ENCODE measurements around the gene PPP2R5C.
A peak's percentile ranks its signal among the peaks of the same experiment; 100 is the strongest.

The PPP2R5C gene

GRCh38 chr14:101948666-101949216 is 187.2 kb downstream of the PPP2R5C start:
- no peak for DNase-seq (ENCODE audit: low read depth in 3 of 3)

DNA sequence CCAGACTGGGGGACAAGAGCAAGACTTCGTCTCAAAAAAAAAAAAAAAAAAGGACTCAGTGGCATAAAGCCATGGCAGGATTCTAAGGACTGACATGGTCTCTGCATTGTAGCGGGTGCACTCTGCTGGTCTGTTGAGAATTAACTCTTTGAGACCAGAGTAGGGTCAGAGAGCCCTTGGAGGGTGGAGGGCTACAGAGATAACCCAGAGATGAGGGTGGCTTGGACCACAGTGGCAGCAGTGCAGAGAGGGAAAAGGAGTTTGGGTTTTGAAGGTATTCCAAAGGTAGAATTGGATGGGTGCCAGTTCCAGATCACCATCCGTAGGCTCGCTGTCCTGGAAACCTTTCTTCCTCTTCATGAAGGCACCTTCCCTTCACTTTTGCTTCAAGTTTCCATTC is 188.6 kb downstream of the PPP2R5C start:
- no peak for DNase-seq (ENCODE audit: low read depth in 3 of 3)

DNA sequence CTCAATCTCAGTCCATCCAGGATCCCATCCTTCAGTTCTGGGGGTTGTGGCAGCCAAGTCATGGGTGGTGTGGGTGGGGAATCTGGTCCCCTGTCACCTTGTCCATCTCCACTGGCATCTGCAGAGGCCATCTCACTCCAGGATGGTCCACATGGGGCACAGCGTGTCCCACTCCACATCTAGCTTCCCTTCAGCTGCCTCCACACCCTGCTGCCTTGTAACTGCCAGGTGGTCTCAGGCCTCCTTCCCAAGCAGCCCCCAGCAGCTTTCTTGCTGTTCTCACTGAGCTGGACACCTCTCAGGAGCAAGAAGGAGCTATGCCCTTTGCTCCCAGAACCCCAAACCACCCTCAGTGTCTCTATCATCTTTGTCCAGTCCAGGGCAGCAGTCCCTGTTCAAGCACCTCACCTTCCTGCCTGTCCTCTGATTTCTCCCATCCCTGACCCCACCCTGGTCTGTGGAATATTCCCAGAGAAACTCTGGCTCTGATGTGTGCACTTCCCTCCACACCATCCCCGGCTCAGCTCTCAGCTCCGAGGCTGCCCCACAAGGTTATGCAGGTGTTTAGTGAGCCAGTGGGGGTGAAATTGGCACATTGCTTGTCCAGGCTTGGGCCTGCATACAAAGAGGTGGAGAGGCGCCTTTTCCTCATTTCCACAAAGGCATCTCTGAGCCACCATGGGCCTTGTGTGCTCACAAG is 189.2 kb downstream of the PPP2R5C start:
- no peak for DNase-seq (ENCODE audit: low read depth in 3 of 3)

GRCh38 chr14:101953151-101953550 is 191.6 kb downstream of the PPP2R5C start:
- DNase-seq (ENCODE audit: low read depth in 3 of 3), result no peak

DNA sequence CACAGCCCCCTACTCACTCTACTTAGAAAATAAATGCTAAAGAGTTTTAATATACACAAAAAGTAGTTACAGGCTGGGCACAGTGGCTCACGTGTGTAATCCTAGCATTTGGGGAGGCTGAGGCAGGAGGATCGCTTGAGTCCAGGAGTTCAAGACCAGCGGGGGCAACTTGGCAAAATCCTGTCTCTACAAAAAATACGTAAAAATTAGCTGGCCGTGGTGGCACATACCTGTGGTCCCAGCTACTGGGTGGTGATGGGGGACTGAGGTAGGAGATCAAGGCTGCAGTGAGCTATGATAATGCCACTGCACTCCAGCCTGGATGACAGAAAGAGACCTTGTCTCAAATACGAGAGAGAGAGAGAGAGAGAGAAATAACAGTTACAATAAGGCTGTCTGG is 193.0 kb downstream of the PPP2R5C start:
- DNase-seq (ENCODE audit: low read depth in 3 of 3), result no peak

GRCh38 chr14:101955695-101956161 is 194.2 kb downstream of the PPP2R5C start:
- no peak for DNase-seq (ENCODE audit: low read depth in 3 of 3)

GRCh38 chr14:101956179-101956885 is 194.8 kb downstream of the PPP2R5C start:
- DNase-seq (ENCODE audit: low read depth in 3 of 3), result no peak

GRCh38 chr14:101957406-101958234 is 196.1 kb downstream of the PPP2R5C start:
- no peak for DNase-seq (ENCODE audit: low read depth in 3 of 3)

DNA sequence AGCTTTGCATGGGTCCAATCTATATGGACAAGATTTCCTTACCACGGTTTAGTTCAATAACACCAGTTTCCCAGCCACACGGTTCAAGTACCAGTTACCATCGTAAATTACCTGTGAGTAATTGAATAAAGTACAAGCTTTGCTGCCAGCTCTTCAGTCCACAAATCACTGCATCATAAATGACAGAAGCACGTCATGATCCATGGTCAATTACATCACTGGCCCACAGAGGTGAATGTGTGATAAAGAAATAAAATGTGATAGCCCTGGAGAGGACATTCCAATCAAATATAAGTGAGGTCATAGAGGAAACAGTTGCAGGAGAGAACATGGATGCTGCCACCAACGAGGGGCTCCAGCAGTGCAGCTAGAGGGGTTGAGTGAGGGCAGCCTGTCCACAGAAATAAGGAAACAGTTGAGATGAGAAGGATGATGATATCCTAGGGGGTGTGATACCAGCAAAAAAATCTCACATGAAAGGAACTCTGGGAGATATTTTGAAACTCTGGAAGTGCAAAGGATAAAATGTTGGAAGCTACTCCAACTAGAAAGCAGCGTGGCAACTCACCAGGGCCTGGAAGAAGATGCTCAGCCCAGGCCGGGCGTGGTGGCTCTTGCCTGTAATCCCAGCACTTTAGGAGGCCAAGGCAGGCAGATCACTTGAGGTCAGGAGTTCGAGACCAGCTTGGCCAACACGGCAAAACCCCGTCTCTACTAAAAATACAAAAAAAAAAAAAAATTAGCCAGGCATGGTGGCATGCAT is 197.1 kb downstream of the PPP2R5C start:
- no peak for DNase-seq (ENCODE audit: low read depth in 3 of 3)

GRCh38 chr14:101959277-101959676 is 197.8 kb downstream of the PPP2R5C start:
- no peak for DNase-seq (ENCODE audit: low read depth in 3 of 3)

DNA sequence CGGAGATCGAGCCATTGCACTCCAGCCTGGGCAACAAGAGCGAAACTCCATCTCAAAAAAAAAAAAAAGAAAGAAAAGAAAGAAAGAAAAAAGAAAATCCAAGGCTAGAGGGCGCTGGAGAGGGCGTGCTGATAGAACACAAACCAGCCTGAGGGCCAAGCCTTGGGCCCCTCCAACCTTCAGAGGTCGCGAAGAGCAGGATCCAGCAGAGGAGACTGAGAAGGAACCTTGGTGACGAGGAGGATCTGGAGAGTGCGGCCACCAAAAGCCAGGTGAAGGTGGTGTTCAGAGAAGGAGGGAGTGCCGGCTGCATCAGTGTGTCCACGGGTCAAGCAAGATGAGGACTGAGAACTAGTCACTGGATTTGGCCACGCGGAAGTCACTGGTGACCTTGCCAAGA is 198.7 kb downstream of the PPP2R5C start:
- DNase-seq (ENCODE audit: low read depth in 3 of 3), result no peak

- DNase-seq (ENCODE audit: low read depth in 3 of 3), result peak; percentile 56 to 72 (median 60)
Observed at GRCh38 chr14:101961011-101961721, 199.7 kb downstream of the PPP2R5C start.

DNA sequence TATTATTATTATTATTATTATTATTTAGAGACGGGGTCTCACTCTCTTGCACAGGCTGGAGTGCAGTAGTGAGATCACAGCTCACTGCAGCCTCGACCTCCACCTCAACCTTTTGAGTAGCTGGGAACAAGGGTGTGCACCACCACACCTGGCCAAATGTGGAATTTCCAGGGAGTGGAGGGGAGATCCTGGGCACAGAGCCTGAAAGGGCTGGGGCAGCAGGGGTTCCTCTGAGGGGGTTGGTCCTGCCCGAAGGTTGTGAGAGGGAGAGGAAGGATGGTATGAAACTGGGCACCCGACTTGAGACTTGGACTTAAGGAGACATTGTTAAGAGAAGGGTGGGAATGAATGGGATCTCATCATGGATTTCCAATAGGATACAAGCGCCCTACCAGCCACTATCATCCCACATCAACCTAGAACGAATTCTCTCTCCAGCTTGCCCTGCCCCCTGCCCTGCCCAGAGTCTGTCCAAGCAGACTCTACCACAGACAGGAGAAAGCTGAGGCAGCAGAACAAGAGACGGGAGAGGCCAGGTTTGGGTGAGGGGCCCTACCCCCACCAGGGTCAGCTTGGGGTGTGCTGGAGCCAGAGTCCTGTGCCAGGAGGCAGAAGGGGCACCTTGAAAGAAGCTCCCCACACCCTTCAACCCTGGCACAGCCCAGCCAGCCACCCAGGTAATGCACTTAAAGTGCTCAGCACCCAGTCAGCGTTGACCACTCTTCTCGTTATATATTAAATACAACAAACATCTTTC is 200.4 kb downstream of the PPP2R5C start:
- no peak for DNase-seq (ENCODE audit: low read depth in 3 of 3)

GRCh38 chr14:101962503-101962874 is 201.0 kb downstream of the PPP2R5C start:
- DNase-seq (ENCODE audit: low read depth in 3 of 3), result no peak

- no peak for DNase-seq (ENCODE audit: low read depth in 3 of 3)
Observed at GRCh38 chr14:101963052-101963451, 201.5 kb downstream of the PPP2R5C start.

GRCh38 chr14:101963656-101964296 is 202.3 kb downstream of the PPP2R5C start:
- DNase-seq (ENCODE audit: low read depth in 3 of 3), result no peak

DNA sequence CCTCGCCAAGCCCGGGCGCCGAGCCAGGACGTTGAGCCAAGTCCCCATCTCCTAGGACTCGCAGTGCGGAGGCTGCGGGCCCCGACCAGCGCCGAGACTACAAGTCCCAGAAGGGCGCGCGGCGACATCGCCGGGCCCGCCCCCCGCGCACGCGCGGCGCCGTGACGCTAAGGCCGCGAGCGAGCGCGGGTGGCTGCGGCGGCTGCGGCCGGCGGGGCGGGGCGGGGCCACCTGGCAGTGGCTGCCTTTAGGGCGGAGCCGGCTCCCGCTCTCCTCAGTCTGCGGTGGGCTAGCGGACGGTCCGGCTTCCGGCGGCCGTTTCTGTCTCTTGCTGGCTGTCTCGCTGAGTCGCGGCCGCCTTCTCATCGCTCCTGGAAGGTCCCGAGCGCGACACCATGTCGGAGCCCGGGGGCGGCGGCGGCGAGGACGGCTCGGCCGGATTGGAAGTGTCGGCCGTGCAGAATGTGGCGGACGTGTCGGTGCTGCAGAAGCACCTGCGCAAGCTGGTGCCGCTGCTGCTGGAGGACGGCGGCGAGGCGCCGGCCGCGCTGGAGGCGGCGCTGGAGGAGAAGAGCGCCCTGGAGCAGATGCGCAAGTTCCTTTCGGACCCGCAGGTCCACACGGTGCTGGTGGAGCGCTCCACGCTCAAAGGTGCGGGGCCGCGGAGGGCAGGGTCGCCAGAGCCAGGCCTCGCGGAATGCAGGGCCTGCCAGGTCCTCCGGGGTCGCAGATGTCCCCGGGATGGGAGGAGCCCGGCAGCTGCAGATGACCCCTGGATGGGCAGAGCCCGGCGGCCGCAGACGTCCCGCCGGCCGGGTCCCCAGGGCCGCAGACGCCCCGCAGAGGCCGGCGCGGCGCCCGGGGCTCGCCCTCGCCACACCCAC is 203.0 kb downstream of the PPP2R5C start, which contains the start of gene DYNC1H1:
DYNC1H1 (plus strand) TSS at position 277 of the 884 bp plus-strand sequence; CDS start at position 396, 119 bp downstream.
- peak; percentile 68 to 87 (median 80) for DNase-seq (ENCODE audit: low read depth in 3 of 3)

DNA sequence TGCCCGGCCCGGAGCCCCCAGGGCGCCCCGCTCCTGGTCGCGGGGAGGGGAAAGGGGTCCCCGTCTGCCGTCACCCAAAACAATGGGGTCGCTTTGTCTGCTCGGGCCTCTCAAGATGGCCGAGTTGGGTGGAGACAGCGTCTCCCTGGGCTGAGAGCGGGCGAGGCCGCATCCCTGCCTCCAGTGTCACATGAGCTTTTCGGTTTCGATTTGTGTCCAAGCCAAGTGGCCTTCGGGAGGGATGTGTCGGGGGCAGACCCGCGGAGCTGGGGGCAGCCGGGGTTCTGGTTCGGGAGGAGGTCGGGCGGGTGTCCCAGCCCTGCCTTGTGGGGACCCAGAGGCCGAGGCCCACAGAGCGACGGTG is 203.7 kb downstream of the PPP2R5C start:
- DNase-seq (ENCODE audit: low read depth in 3 of 3), result peak in 2 of 3 experiments; percentile 14 to 50

Measured in stimulated activated CD4-positive, alpha-beta T cell treated with anti-CD3 and anti-CD28 coated beads, TNF-alpha, amount 100 ng/mL, for 24 hours (primary cell).